NCI-H774 (cell line): ENCODE results near the gene SMIM14.
"Not testable (repeated sequence)": the region's sequence is repeated elsewhere in the genome, so short reads cannot be mapped to it uniquely, and the experiment has no call there.

ENCODE experiments used
- DNase-seq: peaks from one replicate; lab custom pipeline; 2025; lab: John Stamatoyannopoulos, UW

Gene SMIM14

DNA sequence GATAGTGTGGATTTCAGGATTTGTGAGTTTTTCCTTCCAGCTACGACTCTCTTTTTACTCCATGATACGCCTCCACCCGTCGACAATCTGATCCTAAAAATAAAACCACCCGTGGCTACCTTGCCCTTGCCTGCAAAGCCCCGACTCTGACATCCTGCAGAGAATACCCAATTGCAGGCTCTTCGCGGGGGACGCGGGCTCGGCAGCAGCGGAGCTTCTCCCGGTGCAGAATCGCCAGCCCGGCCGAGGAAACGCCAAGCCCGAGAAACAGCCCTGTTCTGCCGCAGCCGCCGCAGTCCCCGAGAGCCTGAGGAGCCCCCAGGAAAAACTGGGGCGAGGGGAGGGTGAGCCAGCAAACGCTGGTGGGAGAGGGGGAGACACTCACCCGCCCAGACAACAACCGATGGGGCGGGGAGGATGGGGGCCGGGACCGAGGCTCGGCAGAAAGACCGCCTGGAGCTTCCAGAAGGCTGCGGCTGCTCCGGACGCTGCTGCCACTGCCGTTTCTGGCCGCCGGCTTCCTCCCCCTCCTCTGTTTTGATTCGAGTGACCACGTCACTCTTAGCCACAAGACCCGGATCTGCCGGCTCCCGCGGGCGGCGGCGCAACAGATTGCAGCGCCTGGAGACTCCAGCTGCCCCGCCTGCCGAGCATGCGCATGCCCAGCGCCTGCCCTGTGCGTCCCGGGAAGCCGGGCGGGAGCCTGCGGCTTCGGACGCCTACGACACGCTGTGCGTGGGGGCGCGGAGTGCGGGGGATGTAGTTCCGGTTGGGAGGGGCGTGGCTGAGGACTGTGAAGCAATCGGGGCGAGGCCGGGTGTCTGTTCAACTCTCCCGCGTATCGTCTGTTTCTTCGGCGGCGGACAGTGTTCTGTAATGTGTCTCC is at the start of gene SMIM14:
Gene SMIM14 (minus strand): TSS at position 512 of the 886 bp plus-strand sequence. CDS start 33,720 bp downstream, outside the sequence.
- peak; percentile 97 for DNase-seq

DNA sequence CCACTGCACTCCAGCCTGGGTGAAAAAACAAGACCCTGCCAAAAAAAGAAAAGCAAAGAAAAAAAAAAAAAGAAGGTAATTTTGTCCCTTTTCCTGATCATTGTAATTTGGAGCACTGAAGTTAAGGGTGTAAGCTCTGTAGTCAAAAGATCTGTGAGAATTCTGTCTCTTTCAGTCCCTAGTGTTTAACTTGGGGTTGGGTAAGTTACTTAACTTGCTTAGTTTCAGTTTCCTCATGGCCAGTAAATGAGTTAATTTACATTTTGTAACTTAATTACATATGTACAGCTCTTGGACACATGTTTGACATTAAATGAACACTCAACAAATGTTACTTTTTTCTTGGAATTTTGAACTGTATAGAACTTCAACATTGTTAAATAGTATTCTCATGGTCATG is 48.3 kb upstream of the SMIM14 start:
- DNase-seq, result no peak

DNA sequence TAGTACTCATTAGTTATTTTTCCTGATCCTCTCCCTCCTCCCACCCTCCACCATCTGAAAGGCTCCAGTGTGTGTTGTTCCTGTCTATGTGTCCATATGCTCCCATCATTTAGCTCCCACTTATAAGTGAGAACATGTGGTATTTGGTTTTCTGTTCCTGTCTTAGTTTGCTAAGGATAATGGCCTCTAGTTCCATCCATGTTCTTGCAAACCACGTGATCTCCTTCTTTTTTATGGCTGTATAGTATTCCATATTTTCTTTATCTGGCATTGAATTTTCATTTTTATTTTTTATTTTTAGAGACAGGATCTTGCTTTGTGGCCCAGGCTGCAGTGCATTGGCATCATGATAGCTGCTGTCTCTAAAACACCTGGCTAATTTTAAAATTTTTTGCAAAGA is 47.3 kb upstream of the SMIM14 start:
- DNase-seq, result no peak

DNA sequence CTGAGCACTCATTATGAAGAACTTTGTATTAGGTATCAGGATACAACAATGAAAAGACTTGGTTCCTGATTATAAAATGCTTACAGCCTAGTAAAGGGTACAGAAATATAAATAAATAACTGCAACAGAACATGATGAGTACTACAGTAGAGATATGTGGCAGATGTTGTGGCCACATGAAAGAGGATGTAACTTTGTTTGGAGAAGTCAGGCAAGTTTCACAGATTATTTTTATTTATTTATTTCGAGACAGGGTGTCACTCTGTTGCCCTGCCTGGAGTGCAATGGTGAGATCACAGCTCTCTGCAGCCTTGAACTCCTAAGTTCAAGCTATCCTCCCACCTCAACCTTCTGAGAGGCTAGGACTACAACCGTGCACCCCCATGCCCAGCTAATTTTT is 43.5 kb upstream of the SMIM14 start:
- DNase-seq, result no peak

DNA sequence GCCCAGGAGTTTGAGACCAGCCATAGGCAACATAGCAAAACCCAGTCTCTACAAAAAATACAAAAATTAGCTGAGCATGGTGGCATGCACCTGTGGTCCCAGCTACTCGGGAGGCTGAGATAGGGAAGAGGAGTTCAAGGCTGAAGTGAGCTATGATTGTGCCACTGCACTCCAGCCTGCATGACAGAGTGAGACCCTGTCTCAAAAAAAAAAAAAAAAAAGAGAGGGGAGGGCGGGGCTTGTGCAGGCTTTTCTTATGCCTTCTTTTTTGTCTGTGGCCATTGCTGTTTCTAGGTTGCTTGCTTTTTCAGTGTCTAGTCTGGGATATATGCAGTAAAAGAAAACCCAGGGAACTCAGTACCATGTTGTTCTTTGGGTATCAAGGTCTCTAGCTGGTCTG is 42.3 kb upstream of the SMIM14 start:
- DNase-seq, result not testable (repeated sequence)

DNA sequence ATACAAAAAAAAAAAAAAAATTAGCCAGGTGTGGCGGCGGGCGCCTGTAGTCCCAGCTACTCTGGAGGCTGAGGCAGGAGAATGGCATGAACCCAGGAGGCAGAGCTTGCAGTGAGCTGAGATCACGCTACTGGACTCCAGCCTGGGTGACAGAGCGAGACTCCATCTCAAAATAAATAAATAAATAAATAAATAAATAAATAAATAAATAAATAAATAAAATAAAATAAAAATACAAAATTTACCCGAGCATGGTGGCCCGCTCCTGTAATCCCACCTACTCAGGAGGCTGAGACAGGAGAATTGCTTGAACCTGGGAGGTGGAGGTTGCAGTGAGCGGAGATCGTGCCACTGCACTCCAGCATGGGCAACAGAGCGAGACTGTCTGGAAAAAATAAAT is 37.0 kb upstream of the SMIM14 start:
- not testable (repeated sequence) for DNase-seq

DNA sequence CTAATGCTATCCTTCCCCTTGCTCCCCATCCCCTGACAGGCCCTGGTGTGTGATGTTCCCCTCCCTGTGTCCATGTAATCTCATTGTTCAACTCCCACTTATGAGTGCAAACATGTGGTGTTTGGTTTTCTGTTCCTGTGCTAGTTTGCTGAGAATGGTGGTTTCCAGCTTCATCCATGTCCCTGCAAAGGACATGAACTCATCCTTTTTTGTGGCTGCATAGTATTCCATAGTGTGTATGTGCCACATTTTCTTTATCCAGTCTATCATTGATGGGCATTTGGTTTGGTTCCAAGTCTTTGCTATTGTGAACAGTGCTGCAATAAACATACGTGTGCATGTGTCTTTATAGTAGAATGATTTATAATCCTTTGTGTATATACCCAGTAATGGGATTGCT is 31.6 kb upstream of the SMIM14 start:
- not testable (repeated sequence) for DNase-seq

DNA sequence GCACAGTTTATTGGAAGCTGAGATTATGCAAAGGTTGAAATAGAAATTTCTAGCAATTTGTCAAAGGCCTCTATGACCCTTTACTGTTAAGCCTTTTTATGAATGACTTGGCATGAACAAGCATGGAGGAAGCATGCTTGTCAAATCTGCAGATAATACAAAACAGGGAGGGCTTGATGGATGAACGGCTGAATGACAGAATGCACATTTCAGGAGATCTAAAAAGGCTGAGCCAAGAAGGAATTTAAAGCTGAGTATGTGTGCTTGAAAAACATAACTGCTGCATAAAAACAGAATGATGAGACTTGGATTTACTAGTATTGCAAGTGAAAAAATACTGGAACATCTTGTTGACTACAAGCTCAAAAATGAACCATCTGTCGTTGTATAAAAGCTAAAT is 30.2 kb upstream of the SMIM14 start:
- no peak for DNase-seq

DNA sequence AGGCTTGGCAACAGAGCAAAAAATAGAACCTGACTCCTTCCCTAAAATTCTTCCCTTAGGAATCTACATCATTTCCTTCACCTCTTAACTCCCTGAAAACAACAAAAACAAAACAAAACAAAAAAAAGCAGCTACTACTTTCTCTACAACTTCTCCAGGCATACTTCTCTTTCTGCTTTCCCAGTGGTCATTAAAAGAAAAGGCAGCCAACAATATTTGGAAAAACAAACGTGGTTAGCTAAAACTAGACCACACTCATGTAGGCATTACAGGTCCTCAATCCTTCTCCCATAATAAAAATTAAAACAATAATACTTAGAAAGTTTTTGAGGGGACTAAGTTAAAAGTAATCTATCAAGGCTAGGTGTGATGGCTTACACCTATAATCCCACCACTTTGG is 29.0 kb upstream of the SMIM14 start:
- DNase-seq, result no peak

DNA sequence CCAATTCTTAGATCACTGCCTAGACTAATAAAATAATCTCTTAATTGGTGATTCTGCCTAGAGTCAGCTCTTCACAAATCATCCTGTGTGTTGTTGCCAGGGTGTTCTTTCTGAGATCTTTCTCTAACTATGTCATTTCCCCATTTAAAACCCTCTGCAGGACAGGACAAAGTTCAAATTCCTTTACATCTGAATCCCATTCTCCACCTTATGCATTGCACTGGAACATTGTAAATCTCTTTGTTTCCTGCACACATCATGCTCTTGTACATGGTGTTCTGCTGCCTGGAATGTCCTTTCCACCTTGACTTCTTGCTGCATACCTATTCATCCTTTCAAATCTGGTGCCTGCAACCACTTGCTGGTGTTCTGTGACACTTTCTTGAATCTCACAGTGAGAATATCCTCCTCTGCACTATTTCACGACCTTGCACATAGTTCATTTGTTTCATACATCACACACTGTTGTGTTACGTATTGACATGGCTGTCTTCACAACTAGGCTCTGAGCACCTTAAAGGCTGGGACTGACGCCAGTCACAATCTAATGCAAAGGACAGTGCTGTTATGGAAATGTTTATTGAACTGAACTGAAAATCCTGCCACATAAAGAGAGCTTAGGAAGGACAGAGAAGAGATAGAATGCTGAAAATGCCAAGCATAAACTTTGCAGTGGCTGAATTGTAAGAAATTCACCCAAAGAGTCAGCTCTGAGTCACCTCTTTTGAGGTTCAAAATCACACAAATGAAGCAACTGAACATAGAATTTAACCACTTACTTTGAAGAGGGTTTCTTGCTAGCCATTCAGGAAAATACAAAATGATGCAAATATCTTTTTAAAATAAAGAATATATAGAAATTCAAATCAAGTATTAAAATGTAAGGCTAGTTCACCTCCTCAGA is 26.4 kb upstream of the SMIM14 start:
- DNase-seq, result no peak

DNA sequence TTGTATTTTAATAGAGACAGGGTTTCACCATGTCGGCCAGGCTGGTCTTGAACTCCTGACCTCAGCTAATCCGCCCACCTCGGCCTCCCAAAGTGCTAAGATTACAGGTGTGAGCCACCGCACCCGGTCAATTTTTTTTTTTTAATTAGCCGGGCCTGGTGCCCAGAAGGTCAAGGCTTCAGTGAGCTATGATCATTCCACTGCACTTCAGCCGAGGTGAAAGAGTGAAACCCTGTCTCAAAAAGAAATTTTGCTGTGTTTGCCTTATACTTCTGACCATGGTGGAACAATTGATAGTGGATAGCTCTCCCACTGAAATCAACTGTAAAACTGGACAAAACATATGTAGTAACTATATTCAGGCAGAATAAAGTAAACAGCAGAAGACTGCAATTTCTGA is 24.0 kb upstream of the SMIM14 start:
- no peak for DNase-seq

DNA sequence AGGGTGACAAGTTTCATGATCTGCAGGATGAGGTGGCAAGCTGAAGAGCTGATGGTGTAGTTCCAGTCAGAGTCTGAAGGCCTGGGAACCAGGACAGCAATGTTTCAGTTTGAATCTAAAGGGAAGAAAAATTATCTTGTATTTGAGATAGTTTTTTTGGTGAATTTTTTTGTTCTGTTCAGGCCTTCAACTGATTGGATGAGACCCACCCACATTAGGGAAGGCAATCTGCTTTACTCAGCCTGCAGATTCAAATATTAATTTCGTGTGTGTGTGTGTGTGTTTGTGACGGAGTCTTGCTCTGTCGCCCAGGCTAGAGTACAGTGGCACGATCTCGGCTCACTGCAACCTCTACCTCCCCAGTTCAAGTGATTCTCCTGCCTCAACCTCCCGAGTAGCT is 22.1 kb upstream of the SMIM14 start:
- no peak for DNase-seq

DNA sequence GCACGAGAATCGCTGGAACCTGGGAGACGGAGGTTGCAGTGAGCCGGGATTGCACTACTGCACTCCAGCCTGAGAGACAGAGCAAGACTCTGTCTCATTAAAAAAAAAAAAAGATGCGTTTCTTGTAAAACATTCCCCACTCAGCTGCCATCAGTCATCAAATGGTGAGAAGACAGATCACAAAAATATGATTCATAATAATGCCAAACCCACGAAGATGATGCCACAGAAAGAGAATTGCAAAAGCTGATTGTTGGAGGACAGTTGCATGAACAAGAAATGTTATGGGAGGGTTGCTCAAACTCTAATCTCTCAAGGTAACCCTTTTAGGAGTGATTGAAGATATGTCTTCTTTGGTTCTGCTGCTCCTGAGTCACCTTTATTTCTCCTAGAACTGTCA is 21.4 kb upstream of the SMIM14 start:
- DNase-seq, result no peak

DNA sequence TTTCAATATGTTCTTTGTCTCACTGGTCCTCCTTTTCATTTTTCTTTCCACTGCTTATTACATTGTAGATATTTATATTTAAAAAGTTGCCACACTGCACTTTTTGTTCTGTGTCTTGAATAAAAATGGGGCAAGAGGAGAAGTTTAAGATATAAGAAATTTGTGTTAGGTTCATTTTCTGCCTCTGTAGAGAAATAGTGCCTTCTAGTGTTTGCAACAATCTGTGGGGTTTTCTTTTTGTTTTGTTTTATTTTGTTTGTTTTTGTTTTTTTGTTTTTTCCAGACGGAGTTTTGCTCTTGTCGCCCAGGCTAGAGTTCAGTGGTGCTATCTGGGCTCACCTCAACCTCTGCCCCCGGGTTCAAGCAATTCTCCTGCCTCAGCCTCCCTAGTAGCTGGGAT is 20.1 kb upstream of the SMIM14 start:
- DNase-seq, result no peak

DNA sequence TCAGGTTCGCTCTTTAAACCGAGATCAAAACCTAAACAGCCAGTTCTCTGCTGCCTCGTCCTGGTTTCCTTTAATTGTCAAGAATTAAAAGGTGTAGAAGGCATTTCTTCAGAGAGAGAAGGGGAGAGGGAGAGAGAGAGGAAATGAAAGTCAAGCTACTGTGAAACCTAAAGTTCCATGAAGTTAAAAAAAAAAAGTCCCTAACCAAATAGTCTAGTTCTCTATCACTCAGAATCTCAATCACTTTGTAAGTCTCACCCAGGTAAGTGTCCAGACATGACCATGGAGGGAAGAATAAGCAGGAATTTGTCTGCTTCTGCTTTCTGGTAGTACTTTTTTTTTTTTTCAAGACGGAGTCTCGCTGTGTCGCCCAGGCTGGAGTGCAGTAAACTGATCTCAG is 18.8 kb upstream of the SMIM14 start:
- DNase-seq, result no peak

DNA sequence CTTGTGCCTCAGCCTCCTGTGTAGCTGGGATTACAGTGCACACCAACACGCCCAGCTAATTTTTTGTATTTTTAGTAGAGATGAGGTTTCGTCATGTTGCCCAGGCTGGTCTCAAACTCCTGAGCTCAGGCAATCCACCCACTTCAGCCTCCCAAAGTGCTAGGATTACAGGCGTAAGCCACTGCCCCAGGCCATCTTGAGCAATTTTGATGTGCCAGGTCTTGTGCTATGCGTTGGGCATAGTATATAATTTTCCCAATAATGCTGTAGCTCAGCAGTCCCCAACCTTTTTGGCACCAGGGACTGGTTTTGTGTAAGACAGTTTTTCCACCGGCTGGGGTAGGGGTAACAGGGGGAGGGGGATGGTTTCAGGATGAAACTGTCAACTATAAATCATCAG is 18.0 kb upstream of the SMIM14 start:
- DNase-seq, result not testable (repeated sequence)

DNA sequence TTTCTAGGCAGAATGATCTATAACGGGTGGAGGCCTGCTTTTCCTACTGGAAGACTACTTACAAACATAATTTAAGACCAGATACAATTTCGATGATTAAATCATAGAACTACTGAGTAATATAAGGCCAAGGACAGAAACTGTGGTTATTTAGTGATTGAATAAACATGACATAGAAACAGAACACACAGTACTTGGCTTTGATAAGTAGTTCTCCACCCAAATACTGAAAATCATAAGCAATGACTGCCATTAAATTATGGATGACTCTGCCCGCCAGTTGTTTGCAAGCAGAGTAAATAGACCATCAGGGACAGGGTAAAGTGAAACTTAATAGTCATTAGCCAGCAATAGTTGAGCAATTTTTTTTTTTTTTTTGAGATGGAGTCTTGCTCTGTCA is 17.2 kb upstream of the SMIM14 start:
- no peak for DNase-seq

DNA sequence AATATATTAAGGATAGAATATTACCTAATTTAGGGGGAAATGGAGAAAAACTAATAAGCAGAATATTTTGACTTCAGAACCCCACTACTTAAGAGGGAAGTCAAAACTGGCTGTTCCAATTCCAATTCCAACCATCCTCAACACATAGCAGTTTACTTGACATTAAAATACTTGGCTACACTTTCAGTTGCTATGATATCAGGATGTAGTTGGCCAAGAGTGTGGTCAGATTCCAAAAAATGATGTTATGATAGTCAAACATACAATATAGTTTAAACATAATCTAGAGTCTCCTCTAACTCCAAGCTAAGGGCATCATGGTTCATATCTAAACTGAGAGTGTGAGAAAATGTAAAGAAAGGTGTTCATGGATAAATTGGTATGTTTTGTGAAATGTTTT is 16.5 kb upstream of the SMIM14 start:
- DNase-seq, result no peak

DNA sequence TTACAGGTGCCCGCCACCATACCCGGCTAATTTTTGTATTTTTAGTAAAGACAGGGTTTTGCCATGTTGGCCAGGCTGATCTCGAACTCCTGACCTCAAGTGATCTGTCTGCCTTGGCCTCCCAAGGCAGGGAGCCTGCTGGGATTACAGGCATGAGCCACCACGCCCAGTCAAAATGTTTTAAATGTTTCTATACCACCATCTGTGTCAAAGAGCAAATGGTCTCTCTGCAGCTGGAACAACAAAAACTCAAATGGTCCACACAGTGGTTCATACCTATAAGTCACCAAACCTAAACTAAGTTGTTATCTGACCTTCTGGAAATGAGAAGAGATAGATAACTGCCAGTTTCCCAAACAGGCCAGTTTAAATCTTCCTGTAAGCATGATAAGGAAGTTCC is 12.9 kb upstream of the SMIM14 start:
- not testable (repeated sequence) for DNase-seq

DNA sequence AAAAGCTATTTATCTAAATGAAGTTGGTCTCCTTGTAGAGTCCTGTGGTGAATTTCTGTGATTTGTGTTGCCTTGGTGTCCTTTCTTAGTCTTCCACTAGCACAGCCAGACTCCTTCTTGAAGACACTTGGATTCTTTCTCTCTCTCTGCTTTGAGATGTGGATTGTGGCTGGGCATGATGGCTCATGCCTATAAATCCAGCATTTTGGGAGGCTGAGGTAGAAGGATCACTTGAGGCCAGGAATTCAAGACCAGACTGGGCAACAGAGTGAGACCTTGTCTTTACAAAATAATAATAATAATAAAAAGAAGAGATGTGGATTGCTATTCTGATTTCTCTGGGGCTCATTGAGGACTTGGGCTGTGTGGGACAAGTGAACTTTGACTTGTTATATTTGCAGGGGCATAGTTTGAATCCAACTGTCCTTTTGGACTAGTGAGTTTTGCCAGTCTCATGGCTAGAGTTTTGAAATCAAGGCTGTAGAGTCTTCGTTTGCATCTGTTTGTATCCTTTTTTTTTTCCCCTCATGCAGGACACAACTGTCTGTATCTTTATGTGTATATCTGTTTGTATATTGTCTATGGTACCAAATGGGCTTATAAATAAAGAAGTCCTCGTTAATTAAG is 11.1 kb upstream of the SMIM14 start:
- no peak for DNase-seq

DNA sequence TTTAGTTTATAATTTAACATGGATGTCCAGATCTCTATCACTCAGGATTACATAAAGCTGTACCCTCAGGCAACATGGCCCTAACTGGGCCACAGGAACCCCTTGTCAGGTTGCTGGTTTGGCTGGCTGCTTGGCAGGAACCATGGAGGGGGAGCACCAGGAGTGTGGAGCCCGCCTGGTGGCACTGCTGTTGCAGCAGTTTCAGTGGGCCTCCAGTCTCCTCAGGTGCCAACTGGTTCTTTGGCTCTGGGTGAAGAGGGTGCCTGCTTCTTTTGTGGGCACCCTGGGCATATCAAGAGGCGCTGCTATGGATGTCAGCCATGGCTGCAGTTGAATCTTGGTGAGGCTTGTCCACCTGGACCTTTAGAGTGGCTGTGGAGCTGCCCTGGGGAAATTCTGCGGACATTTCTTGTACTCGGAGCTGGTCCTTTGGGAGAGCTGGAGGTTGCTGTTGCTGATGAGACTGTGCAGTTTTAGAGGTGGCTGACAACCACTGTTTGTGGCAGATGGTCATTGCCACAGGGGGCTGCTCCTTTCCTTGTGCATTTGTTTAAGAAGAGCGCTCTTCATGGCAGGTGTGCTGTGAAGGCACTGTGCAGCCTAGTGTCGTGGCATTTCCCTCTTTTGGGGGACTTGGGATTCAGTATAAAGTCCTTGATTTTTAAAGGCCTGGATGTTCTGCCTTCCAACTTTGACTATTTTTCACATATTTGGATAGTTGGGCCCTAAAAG is 10.3 kb upstream of the SMIM14 start:
- DNase-seq, result no peak

DNA sequence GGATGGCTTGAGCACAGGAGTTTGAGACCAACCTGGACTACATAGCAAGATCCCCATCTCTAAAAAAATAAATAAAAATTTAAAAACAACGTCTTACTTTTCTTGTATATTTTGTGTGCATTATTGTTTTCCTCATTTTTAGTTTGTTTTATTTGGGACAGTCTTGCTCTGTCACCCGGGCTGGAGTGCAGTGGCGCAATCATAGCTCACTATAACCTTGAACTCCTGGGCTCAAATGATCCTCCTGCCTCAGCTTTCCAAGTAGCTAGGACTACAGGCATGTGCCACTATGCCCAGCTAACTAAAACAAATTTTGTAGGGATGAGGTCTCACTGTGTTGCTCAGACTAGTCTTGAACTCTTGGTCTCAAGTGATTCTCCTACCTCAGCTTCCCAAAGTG is 9.5 kb upstream of the SMIM14 start:
- no peak for DNase-seq
